Keratinocyte (primary cell): Measurements from ENCODE around the gene LSM7. TPM values are rescaled to one million over a fixed set of nuclear protein-coding genes. Genes with fewer than 3 reads are reported as not detected.

Source experiments
- DNase-seq: peaks from one replicate; pipeline ENCODE4 v3.0.0-alpha.2; 2011; ENCODE audit warnings: low read depth, missing footprints, low spot score
- FAIRE-seq: peaks from 2 replicates; lab custom pipeline; 2011; peaks lifted over from hg19 to GRCh38; lab: Jason Lieb, UNC
- H2AFZ ChIP-seq: 2 replicates; pipeline ENCODE4 v1.6.0; 2012; ENCODE audit warnings: low read length, control low read depth, inconsistent platforms; ENCODE audit not compliant: control insufficient read depth
- H3K27ac ChIP-seq: 2 replicates; pipeline ENCODE4 v1.5.1; 2011; ENCODE audit warnings: low read length; ENCODE audit not compliant: control insufficient read depth, insufficient read depth
- H3K27me3 ChIP-seq: 3 replicates; pipeline ENCODE4 v1.6.0; 2011; ENCODE audit warnings: low read length; ENCODE audit not compliant: control insufficient read depth, insufficient read depth; ENCODE audit errors: extremely low read depth
- H3K36me3 ChIP-seq, 2 experiments: 2 replicates in 1 of 2; 3 replicates in 1 of 2; pipeline ENCODE4 v1.5.1; 2011; ENCODE audit warnings: low read length in 2 of 2, mild to moderate bottlenecking in 1 of 2; ENCODE audit not compliant: control insufficient read depth in 2 of 2, insufficient read depth in 2 of 2; ENCODE audit errors: extremely low read depth in 1 of 2
- H3K4me1 ChIP-seq: 3 replicates; pipeline ENCODE4 v1.5.1; 2011; ENCODE audit warnings: low read length; ENCODE audit not compliant: control insufficient read depth, insufficient read depth; ENCODE audit errors: extremely low read depth
- H3K4me2 ChIP-seq: 3 replicates; pipeline ENCODE4 v1.6.0; 2011; ENCODE audit warnings: low read depth, low read length; ENCODE audit not compliant: control insufficient read depth, insufficient read depth; ENCODE audit errors: extremely low read depth
- H3K4me3 ChIP-seq, 3 experiments: fragments of 200-600 bp in 1 of 3; sonication (generic) in 1 of 3; 2 replicates in 2 of 3; 3 replicates in 1 of 3; pipeline ENCODE4 v1.5.1; 2011 to 2016; ENCODE audit warnings: low read length in 3 of 3, mild to moderate bottlenecking in 3 of 3, control low read depth in 2 of 3, inconsistent platforms in 1 of 3, low read depth in 1 of 3, mixed read lengths in 1 of 3, mixed run types in 1 of 3, moderate library complexity in 1 of 3; ENCODE audit not compliant: control insufficient read depth in 2 of 3, insufficient read depth in 2 of 3; ENCODE audit errors: extremely low read depth in 1 of 3
- H3K79me2 ChIP-seq: 2 replicates; pipeline ENCODE4 v1.6.0; 2012; ENCODE audit warnings: low read length; ENCODE audit not compliant: control insufficient read depth, insufficient read depth
- H3K9ac ChIP-seq: 3 replicates; pipeline ENCODE4 v1.6.0; 2011; ENCODE audit warnings: low read length; ENCODE audit not compliant: control insufficient read depth, insufficient read depth; ENCODE audit errors: extremely low read depth
- H3K9me1 ChIP-seq: 3 replicates; pipeline ENCODE4 v1.6.0; 2011; ENCODE audit warnings: low read length; ENCODE audit not compliant: control insufficient read depth, insufficient read depth; ENCODE audit errors: extremely low read depth
- H3K9me3 ChIP-seq: 2 replicates; pipeline ENCODE4 v1.5.1; 2012; ENCODE audit warnings: low read depth, low read length; ENCODE audit not compliant: control insufficient read depth
- H4K20me1 ChIP-seq: 3 replicates; pipeline ENCODE4 v1.6.0; 2011; ENCODE audit warnings: low read length; ENCODE audit not compliant: control insufficient read depth, insufficient read depth; ENCODE audit errors: extremely low read depth
- CTCF ChIP-seq, 3 experiments: IDR thresholded peaks in 1 of 3; conservative IDR thresholded peaks in 1 of 3; optimal IDR thresholded peaks in 1 of 3; 2 replicates in 2 of 3; 3 replicates in 1 of 3; pipeline versions ENCODE3 to v1.5.1; 2011; ENCODE audit warnings: low read length in 3 of 3, mild to moderate bottlenecking in 3 of 3, moderate library complexity in 2 of 3, control low read depth in 1 of 3, inconsistent platforms in 1 of 3; ENCODE audit not compliant: insufficient read depth in 2 of 3; ENCODE audit errors: extremely low read depth in 1 of 3
- EZH2 ChIP-seq: IDR thresholded peaks from one replicate; pipeline ENCODE4 v1.6.1; 2012; ENCODE audit warnings: inconsistent platforms, mild to moderate bottlenecking, low read length, moderate library complexity
- dilution Hi-C: fragments of 300-500 bp; cut with MboI; formaldehyde crosslinking; loops from one replicate; pipeline ENCODE4 v1.7.0; 2020; ENCODE audit warnings: low sequenced_read_pairs; ENCODE audit not compliant: extremely low pct_ligation_motif_present
- polyA minus RNA-seq, 3 experiments: library from RNA; depleted of rRNA, polyadenylated mRNA; stranded (reverse); fragments of >200 nt; gene quantifications; 1 replicate in 1 of 3; 2 replicates in 1 of 3; 3 replicates in 1 of 3; pipeline ENCODE4 v1.2.3, GENCODE V29; 2011
- polyA plus RNA-seq, 5 experiments: library from polyadenylated mRNA; depleted of rRNA in 3 of 5; stranded (reverse) in 3 of 5; stranded (forward) in 1 of 5; unstranded in 1 of 5; fragments of >200 nt; gene quantifications; 1 replicate in 1 of 5; 2 replicates in 3 of 5; 3 replicates in 1 of 5; pipeline versions ENCODE4 v1.2.1 to v1.2.3, GENCODE V29; 2011 to 2012; ENCODE audit warnings: missing spikeins in 2 of 5, low read depth in 1 of 5, low replicate concordance in 1 of 5

Gene LSM7
- 206 to 275 TPM (median 243 TPM) in 3 replicates for polyA plus RNA-seq
- 19.2 TPM for polyA plus RNA-seq (2011; ENCODE audit: low read depth)
- 153 and 305 TPM in 2 replicates for polyA plus RNA-seq (2011; cell fraction: cytosol; rRNA removed)
- 151 and 185 TPM in 2 replicates for polyA plus RNA-seq (2011; cell fraction: nucleus; rRNA removed)
- polyA plus RNA-seq (2012; ENCODE audit: low replicate concordance): 109 and 224 TPM in 2 replicates
- 26.8 to 62.6 TPM (median 29.6 TPM) in 3 replicates for polyA minus RNA-seq
- polyA minus RNA-seq (2011; cell fraction: cytosol; rRNA and poly(A)+ RNA removed): 73.5 TPM
- 18.4 and 27.5 TPM in 2 replicates for polyA minus RNA-seq (2011; cell fraction: nucleus; rRNA and poly(A)+ RNA removed)

- peak within 1 kb of the TSS; percentile 86 for H3K27ac ChIP-seq
- no peaks in the 10 kb centered on the region for H3K27me3 ChIP-seq
- H2AFZ ChIP-seq: peak within 1 kb of the TSS; percentile 90
- no peaks in the 10 kb centered on the region for H3K9me3 ChIP-seq
- TF ChIP-seq CTCF (optimal IDR thresholded peaks at IDR 0.05 in 1 of 3, IDR thresholded peaks at IDR 0.05 in 1 of 3, conservative IDR thresholded peaks at IDR 0.05 in 1 of 3; ENCODE audit: extremely low read depth in 1 of 3, insufficient read depth in 2 of 3, low read length in 3 of 3) (no peak), EZH2 (no peak)
- dilution Hi-C loops: no loop called here
- DNase-seq (peak; percentile 53), FAIRE-seq (peak; percentile 43)
- peak within 1 kb of the TSS; percentile 95 for H3K4me2 ChIP-seq
- peaks cover 3% of the 10 kb centered on the region for H4K20me1 ChIP-seq
- peaks cover 71% of the 10 kb centered on the region for H3K79me2 ChIP-seq
- H3K9me1 ChIP-seq: no peaks in the 10 kb centered on the region
- H3K36me3 ChIP-seq: peaks cover 6 to 16% of the 10 kb centered on the region in 2 experiments
- H3K4me1 ChIP-seq: peaks cover 12% of the 10 kb centered on the region
- peak within 1 kb of the TSS; percentile 92 for H3K9ac ChIP-seq
- peak within 1 kb of the TSS; percentile 91 to 93 (median 92) for H3K4me3 ChIP-seq
Observed at GRCh38 chr19:2328401-2329148, at the start of gene LSM7, which contains the start of gene SPPL2B. Gene LSM7 (minus strand): TSS chr19:2328586. CDS start chr19:2328566, 20 bp downstream. Gene SPPL2B (plus strand): TSS chr19:2328684. CDS start chr19:2328710, 26 bp downstream.

GRCh38 chr19:2376784-2377519 is 48.6 kb upstream of the LSM7 start:
- TF ChIP-seq CTCF (optimal IDR thresholded peaks at IDR 0.05 in 1 of 3, IDR thresholded peaks at IDR 0.05 in 1 of 3, conservative IDR thresholded peaks at IDR 0.05 in 1 of 3; ENCODE audit: extremely low read depth in 1 of 3, insufficient read depth in 2 of 3, low read length in 3 of 3) (no peak), EZH2 (no peak)
- FAIRE-seq: no peak

More at GRCh38 chr19:2376784-2377519, 48.6 kb upstream of the LSM7 start:
- DNase-seq: no peak
- H3K4me3 ChIP-seq: no peak overlapping the region
- no peaks in the 10 kb centered on the region for H3K9me1 ChIP-seq
- no peak overlapping the region for H3K9ac ChIP-seq
- no peak overlapping the region for H2AFZ ChIP-seq
- H3K9me3 ChIP-seq: peaks cover 3% of the 10 kb centered on the region
- H3K79me2 ChIP-seq: no peaks in the 10 kb centered on the region
- dilution Hi-C loops: no loop called here
- H3K4me2 ChIP-seq: no peak overlapping the region
- H3K27me3 ChIP-seq: peaks cover 2% of the 10 kb centered on the region
- no peaks in the 10 kb centered on the region for H4K20me1 ChIP-seq
- no peaks in the 10 kb centered on the region for H3K36me3 ChIP-seq
- H3K4me1 ChIP-seq: no peaks in the 10 kb centered on the region
- H3K27ac ChIP-seq: no peak overlapping the region
